Progenitor cell of endocrine pancreas (in vitro differentiated cells): ENCODE data around the gene SMPD3. TPM values are rescaled to one million over a fixed set of nuclear protein-coding genes. Genes with fewer than 3 reads are reported as not detected.
A peak's percentile ranks its signal among the peaks of the same experiment; 100 is the strongest.
"Not testable (repeated sequence)": the region's sequence is repeated elsewhere in the genome, so short reads cannot be mapped to it uniquely, and the experiment has no call there.

Source experiments
- DNase-seq: peaks from one replicate; pipeline ENCODE4 v3.0.0; 2021; ENCODE audit warnings: low spot score; ENCODE audit not compliant: unreplicated experiment
- H3K27ac Mint-ChIP-seq: 2 replicates; pipeline ENCODE4 v1.8.0; 2021; ENCODE audit warnings: mild to moderate bottlenecking, moderate library complexity, mixed read lengths
- H3K27me3 Mint-ChIP-seq: 2 replicates; pipeline ENCODE4 v1.8.0; 2021; ENCODE audit warnings: mixed read lengths
- H3K36me3 Mint-ChIP-seq: 2 replicates; pipeline ENCODE4 v1.8.0; 2022; ENCODE audit warnings: mixed read lengths; ENCODE audit not compliant: insufficient read depth
- H3K4me1 Mint-ChIP-seq: 2 replicates; pipeline ENCODE4 v1.8.0; 2021; ENCODE audit warnings: low read depth, mixed read lengths
- H3K4me3 Mint-ChIP-seq: 2 replicates; pipeline ENCODE4 v1.8.0; 2021; ENCODE audit warnings: low read depth, mild to moderate bottlenecking, moderate library complexity, mixed read lengths
- H3K9me3 Mint-ChIP-seq: 2 replicates; pipeline ENCODE4 v1.8.0; 2021; ENCODE audit warnings: low read depth, mixed read lengths
- CTCF ChIP-seq: fragments of 200-600 bp; sonication (generic); IDR thresholded peaks from one replicate; pipeline ENCODE4 v1.5.0; 2021; ENCODE audit warnings: antibody characterized with exemption, mild to moderate bottlenecking; ENCODE audit not compliant: unreplicated experiment
- long read RNA-seq: library from polyadenylated mRNA; unstranded; transcript quantifications from one replicate; pipeline ENCODE4 v2.0.0, GENCODE V29; 2020
- total RNA-seq: library from RNA; stranded (reverse); gene quantifications from 2 replicates; pipeline ENCODE4 v1.2.1, GENCODE V29; 2021

The SMPD3 gene
- 1.7 and 2.8 TPM in 2 replicates for total RNA-seq
- long read RNA-seq = 0 reads

- Mint-ChIP-seq H3K4me3 (peak within 1 kb of the TSS; percentile 86), H3K4me1 (peaks cover 10% of the 10 kb centered on the region), H3K27ac (no peak within 1 kb of the TSS), H3K9me3 (no peaks in the 10 kb centered on the region), H3K36me3 (no peaks in the 10 kb centered on the region), H3K27me3 (peaks cover 25% of the 10 kb centered on the region)
- DNase-seq = peak; percentile 99
- no peak for TF ChIP-seq CTCF
Observed at GRCh38 chr16:68448360-68448970, at the start of gene SMPD3. Gene SMPD3, minus strand, starts transcription at chr16:68448508. Its CDS starts 76,327 bp downstream, at chr16:68372181.

- no peak for TF ChIP-seq CTCF
Observed at GRCh38 chr16:68496689-68497088, 48.4 kb upstream of the SMPD3 start.

GRCh38 chr16:68494261-68494660, 46.0 kb upstream of the SMPD3 start:
- H3K27me3 Mint-ChIP-seq, DNase-seq, H3K27ac Mint-ChIP-seq, H3K4me3 Mint-ChIP-seq, H3K4me1 Mint-ChIP-seq, H3K36me3 Mint-ChIP-seq, H3K9me3 Mint-ChIP-seq: not testable (repeated sequence)

More at GRCh38 chr16:68496689-68497088, 48.4 kb upstream of the SMPD3 start:
- no peaks in the 10 kb centered on the region for H3K36me3 Mint-ChIP-seq
- H3K9me3 Mint-ChIP-seq = peaks cover 3% of the 10 kb centered on the region
- no peaks in the 10 kb centered on the region for H3K27me3 Mint-ChIP-seq
- H3K4me1 Mint-ChIP-seq = no peaks in the 10 kb centered on the region
- no peak overlapping the region for H3K4me3 Mint-ChIP-seq
- no peak for DNase-seq
- H3K27ac Mint-ChIP-seq = no peak overlapping the region

- Mint-ChIP-seq H3K27me3 (no peaks in the 10 kb centered on the region), H3K27ac (no peak overlapping the region), H3K9me3 (peaks cover 3% of the 10 kb centered on the region), H3K4me1 (peaks cover 7% of the 10 kb centered on the region), H3K4me3 (no peak overlapping the region), H3K36me3 (no peaks in the 10 kb centered on the region)
- no peak for DNase-seq
- TF ChIP-seq CTCF = no peak
Observed at GRCh38 chr16:68493412-68494070, 45.2 kb upstream of the SMPD3 start.

GRCh38 chr16:68492543-68493411, 44.5 kb upstream of the SMPD3 start:
- DNase-seq = no peak
- Mint-ChIP-seq H3K9me3 (peaks cover 3% of the 10 kb centered on the region), H3K36me3 (no peaks in the 10 kb centered on the region), H3K27me3 (no peaks in the 10 kb centered on the region), H3K4me1 (peaks cover 7% of the 10 kb centered on the region), H3K27ac (no peak overlapping the region), H3K4me3 (no peak overlapping the region)
- no peak for TF ChIP-seq CTCF
